ENCODE measurements around the gene PIK3R3. TPM values are rescaled to one million over a fixed set of nuclear protein-coding genes. Genes with fewer than 3 reads are reported as not detected.

PIK3R3 gene
- 10 to 100 TPM; 32.0 to 49.8 TPM for total RNA-seq
- 1 to 10 TPM; 1.5 to 2.1 TPM for polyA plus RNA-seq
- long read RNA-seq, donor 1, full-length matches to known transcripts = 17 of 103 reads
- long read RNA-seq, donor 1, partial matches to known transcripts = 72 of 103 reads
- long read RNA-seq, donor 1, other reads (novel, unspliced or antisense) = 14 of 103 reads
- long read RNA-seq, donor 2, full-length matches to known transcripts = 13 of 32 reads
- long read RNA-seq, donor 2, partial matches to known transcripts = 7 of 32 reads
- long read RNA-seq, donor 2, other reads (novel, unspliced or antisense) = 12 of 32 reads

DNA sequence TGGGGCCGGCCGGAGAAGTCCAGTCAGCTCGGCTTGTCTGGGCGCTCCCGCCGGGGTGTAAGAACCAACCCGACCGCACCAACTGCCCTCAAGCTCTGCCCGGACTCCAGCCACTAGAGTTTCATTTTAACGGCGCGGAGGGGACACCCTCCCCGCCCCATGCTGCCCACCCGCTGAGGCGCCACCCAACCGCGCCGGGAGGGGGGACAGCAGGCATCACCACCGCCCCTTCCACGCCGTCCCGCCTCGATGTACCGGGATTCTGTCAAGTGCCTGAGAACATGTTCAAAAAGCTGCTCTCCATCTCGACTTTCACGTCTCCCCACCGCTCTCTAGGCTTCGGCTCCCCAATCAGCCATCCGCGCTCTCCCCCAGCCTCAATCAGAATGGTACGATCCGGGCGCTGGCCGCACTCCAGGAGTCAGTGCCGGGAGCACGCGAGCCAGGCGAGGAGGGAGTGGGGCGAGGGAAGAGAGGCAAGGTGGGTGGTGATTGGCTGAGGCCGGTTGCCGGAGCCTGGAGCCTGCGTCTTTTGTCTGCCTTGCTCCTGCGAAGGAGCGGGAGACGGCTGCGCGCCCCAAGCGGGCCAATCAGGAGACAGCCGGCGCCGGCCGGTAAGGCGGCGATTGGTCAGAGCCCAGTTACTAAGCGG lies at the start of gene PIK3R3:
TSS of gene PIK3R3 (minus strand) at position 101 of the 652 bp plus-strand sequence. CDS start 677 bp downstream, outside the sequence.
- intact Hi-C loops (cut with DNase I) = loop anchor here in 1 of 2 donors (1.0 kb wide), 1 partner anchor 47 kb away; no protein-coding TSS in a partner anchor
- Histone ChIP-seq H3K9me3 (ENCODE audit: control insufficient read depth, low read length) (no peaks in the 10 kb centered on the region), H3K27ac (ENCODE audit: low read depth in 1 of 2, low read length in 2 of 2) (peak within 1 kb of the TSS; percentile 62 to 94), H3K4me3 (ENCODE audit: low read length in 2 of 2) (peak within 1 kb of the TSS; percentile 73 to 96), H3K36me3 (ENCODE audit: control insufficient read depth in 1 of 2, insufficient read depth in 2 of 2, low read length in 1 of 2) (no peaks in the 10 kb centered on the region), H3K27me3 (ENCODE audit: control insufficient read depth in 1 of 2, insufficient read depth in 2 of 2, low read length in 1 of 2) (no peaks in the 10 kb centered on the region), H3K4me1 (ENCODE audit: control insufficient read depth in 1 of 2, insufficient read depth in 2 of 2, low read length in 2 of 2) (peaks cover 2 to 6% of the 10 kb centered on the region in 2 donors)
- DNase-seq = peak; percentile 99
- ATAC-seq (ENCODE audit: low FRiP score) = peak; percentile 99
- 0% methylated on average over 46 to 55 of the region's 55 CpGs for WGBS, 2 donors

DNA sequence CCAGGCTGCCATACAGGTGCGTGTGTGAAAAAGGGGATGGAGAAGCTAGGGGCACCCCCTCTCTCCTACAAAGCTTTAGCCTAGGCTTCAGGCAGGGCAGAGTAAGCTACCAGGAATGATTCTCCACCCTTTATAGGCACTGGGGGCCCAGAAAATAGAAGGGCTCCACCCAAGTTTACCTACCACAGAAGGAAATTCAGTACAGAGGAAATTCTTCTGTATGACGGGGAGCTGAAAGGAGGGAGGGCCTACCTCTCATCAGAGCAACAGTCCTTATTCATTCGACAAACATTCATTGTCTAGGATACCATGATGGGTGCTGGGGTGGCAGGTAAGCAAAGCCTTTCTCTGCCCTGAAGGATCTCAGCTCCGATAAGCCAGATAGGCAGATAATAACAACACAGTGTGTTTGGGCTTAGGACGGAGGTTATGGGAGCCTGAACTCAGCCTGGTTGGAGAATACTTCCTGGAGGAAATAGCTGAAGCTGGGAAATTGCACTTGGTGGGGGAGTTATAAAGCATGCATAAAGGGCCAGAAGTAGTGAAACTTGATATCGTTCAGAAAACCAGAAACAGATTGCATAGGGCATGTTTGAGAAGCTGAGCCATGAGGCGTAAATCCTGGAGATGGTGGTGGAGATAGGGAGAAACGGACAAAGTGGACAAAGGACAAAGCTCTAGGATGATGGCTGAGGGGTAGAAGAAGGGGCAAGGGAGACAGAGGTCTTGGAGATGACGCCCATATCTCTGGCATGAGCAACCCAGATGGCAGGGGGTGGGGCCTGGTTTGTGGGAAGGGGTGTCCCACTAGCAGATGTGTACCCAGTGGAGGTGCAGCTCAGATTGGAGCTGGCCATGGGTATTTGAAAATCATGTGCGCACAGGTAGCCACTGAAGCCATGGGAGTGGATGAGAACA lies 49.2 kb upstream of the PIK3R3 start:
- ATAC-seq (ENCODE audit: low FRiP score) (no peak), DNase-seq (peak in 1 of 2 donors; percentile 45)
- no peaks in the 10 kb centered on the region for H3K27me3 ChIP-seq (ENCODE audit: control insufficient read depth in 1 of 2, insufficient read depth in 2 of 2, low read length in 1 of 2)
- no peaks in the 10 kb centered on the region for H3K9me3 ChIP-seq (ENCODE audit: control insufficient read depth, low read length)
- intact Hi-C loops (cut with DNase I) = loop anchor here (2.0 to 5.0 kb wide), 3 partner anchors 17 to 44 kb away; partner anchors contain the start of gene POMGNT1 (in 1 of the 2)
- no peak overlapping the region for H3K27ac ChIP-seq (ENCODE audit: low read depth in 1 of 2, low read length in 2 of 2)
- 71 to 73% methylated on average over 10 of the region's 10 CpGs for WGBS, 2 donors
- H3K4me3 ChIP-seq (ENCODE audit: low read length in 2 of 2) = no peak overlapping the region
- no peaks in the 10 kb centered on the region for H3K36me3 ChIP-seq (ENCODE audit: control insufficient read depth in 1 of 2, insufficient read depth in 2 of 2, low read length in 1 of 2)
- no peaks in the 10 kb centered on the region for H3K4me1 ChIP-seq (ENCODE audit: control insufficient read depth in 1 of 2, insufficient read depth in 2 of 2, low read length in 2 of 2)

- ATAC-seq (ENCODE audit: low FRiP score) (no peak), DNase-seq (peak in 1 of 2 donors; percentile 75)
- Histone ChIP-seq H3K27ac (ENCODE audit: low read depth in 1 of 2, low read length in 2 of 2) (no peak overlapping the region), H3K36me3 (ENCODE audit: control insufficient read depth in 1 of 2, insufficient read depth in 2 of 2, low read length in 1 of 2) (no peaks in the 10 kb centered on the region), H3K27me3 (ENCODE audit: control insufficient read depth in 1 of 2, insufficient read depth in 2 of 2, low read length in 1 of 2) (no peaks in the 10 kb centered on the region), H3K9me3 (ENCODE audit: control insufficient read depth, low read length) (no peaks in the 10 kb centered on the region), H3K4me3 (ENCODE audit: low read length in 2 of 2) (no peak overlapping the region), H3K4me1 (ENCODE audit: control insufficient read depth in 1 of 2, insufficient read depth in 2 of 2, low read length in 2 of 2) (no peaks in the 10 kb centered on the region)
- 68 to 69% methylated on average over 12 of the region's 12 CpGs for WGBS, 2 donors
- intact Hi-C loops (cut with DNase I) = loop anchor here in 1 of 2 donors (5.0 kb wide), 1 partner anchor 43 kb away; no protein-coding TSS in a partner anchor
These were observed 47.7 kb upstream of the PIK3R3 start for GRCh38 chr1:46180082-46180616.

DNA sequence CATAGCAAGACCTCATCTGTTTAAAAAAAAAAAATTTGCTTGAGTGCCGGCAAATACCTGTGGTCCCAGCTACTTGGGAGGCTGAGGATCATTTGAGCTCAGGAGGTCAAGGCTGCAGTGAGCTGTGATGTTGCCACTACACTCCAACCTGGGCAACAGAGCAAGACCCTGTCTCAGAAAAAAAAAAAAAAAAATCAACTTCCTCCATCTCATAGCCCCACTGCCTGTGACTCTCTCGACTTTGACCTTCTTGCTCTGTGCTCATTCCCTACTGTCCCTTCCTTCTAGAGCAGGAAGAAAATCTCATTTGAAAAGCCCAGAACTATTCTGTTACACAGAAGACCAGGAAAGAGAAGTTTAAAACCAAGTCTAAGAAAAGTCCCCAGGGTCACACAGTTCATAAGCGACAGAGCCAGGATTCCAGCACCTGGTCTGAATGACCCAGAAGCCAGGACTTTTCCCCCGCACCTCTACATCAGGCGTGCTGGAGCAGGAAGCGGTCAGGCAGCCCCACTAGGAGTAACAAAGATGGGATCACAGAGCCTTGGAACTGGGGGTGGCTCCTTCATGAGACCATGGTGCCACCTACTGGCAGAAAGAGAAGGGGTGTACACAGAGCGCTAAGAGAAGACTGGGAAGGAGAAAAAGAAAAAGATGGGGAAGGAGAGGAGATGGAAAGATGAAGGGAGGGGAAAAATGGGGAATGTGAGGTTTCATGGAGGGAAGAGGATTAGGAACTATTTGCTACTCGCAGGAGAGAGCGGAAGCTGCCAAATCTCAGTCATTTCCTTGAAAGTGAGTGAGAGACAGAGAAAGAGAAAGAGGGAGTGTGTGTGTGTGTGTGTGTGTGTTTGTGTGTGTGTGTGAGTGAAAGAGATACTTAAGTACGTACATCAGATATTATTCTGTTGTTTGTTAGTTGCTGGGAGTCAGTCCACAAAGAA lies 47.0 kb upstream of the PIK3R3 start:
- DNase-seq = peak; percentile 82 to 83
- 10 to 11% methylated on average over 10 of the region's 10 CpGs for WGBS, 2 donors
- H3K4me3 ChIP-seq (ENCODE audit: low read length in 2 of 2) = no peak overlapping the region
- no peaks in the 10 kb centered on the region for H3K27me3 ChIP-seq (ENCODE audit: control insufficient read depth in 1 of 2, insufficient read depth in 2 of 2, low read length in 1 of 2)
- H3K9me3 ChIP-seq (ENCODE audit: control insufficient read depth, low read length) = no peaks in the 10 kb centered on the region
- no peaks in the 10 kb centered on the region for H3K4me1 ChIP-seq (ENCODE audit: control insufficient read depth in 1 of 2, insufficient read depth in 2 of 2, low read length in 2 of 2)
- no peak overlapping the region for H3K27ac ChIP-seq (ENCODE audit: low read depth in 1 of 2, low read length in 2 of 2)
- peak; percentile 90 for ATAC-seq (ENCODE audit: low FRiP score)
- intact Hi-C loops (cut with DNase I) = loop anchor here (1.0 to 5.0 kb wide), 4 partner anchors 42 to 143 kb away; partner anchors contain the start of gene PIK3R3 (in 1 of the 2)
- no peaks in the 10 kb centered on the region for H3K36me3 ChIP-seq (ENCODE audit: control insufficient read depth in 1 of 2, insufficient read depth in 2 of 2, low read length in 1 of 2)

GRCh38 chr1:46176211-46176865 lies 43.9 kb upstream of the PIK3R3 start, which contains the start of gene P3R3URF:
Gene P3R3URF (minus strand): TSS chr1:46176488. CDS start chr1:46176471, 17 bp downstream.
- H3K4me3 ChIP-seq (ENCODE audit: low read length in 2 of 2) = no peak within 1 kb of the TSS
- WGBS, 2 donors = 83 to 88% methylated on average over 13 of the region's 13 CpGs
- no peaks in the 10 kb centered on the region for H3K4me1 ChIP-seq (ENCODE audit: control insufficient read depth in 1 of 2, insufficient read depth in 2 of 2, low read length in 2 of 2)
- DNase-seq (peak in 1 of 2 donors; percentile 61), ATAC-seq (ENCODE audit: low FRiP score) (no peak)
- no peaks in the 10 kb centered on the region for H3K36me3 ChIP-seq (ENCODE audit: control insufficient read depth in 1 of 2, insufficient read depth in 2 of 2, low read length in 1 of 2)
- intact Hi-C loops (cut with DNase I) = loop anchor here in 1 of 2 donors (2.0 kb wide), 1 partner anchor 46 kb away; no protein-coding TSS in a partner anchor
- no peaks in the 10 kb centered on the region for H3K9me3 ChIP-seq (ENCODE audit: control insufficient read depth, low read length)
- no peaks in the 10 kb centered on the region for H3K27me3 ChIP-seq (ENCODE audit: control insufficient read depth in 1 of 2, insufficient read depth in 2 of 2, low read length in 1 of 2)
- no peak within 1 kb of the TSS for H3K27ac ChIP-seq (ENCODE audit: low read depth in 1 of 2, low read length in 2 of 2)

GRCh38 chr1:46175243-46175642 lies 42.8 kb upstream of the PIK3R3 start:
- Histone ChIP-seq H3K27ac (ENCODE audit: low read depth in 1 of 2, low read length in 2 of 2) (no peak overlapping the region), H3K36me3 (ENCODE audit: control insufficient read depth in 1 of 2, insufficient read depth in 2 of 2, low read length in 1 of 2) (no peaks in the 10 kb centered on the region), H3K4me3 (ENCODE audit: low read length in 2 of 2) (no peak overlapping the region), H3K9me3 (ENCODE audit: control insufficient read depth, low read length) (no peaks in the 10 kb centered on the region), H3K4me1 (ENCODE audit: control insufficient read depth in 1 of 2, insufficient read depth in 2 of 2, low read length in 2 of 2) (no peaks in the 10 kb centered on the region), H3K27me3 (ENCODE audit: control insufficient read depth in 1 of 2, insufficient read depth in 2 of 2, low read length in 1 of 2) (no peaks in the 10 kb centered on the region)
- ATAC-seq (ENCODE audit: low FRiP score) = no peak
- intact Hi-C loops (cut with DNase I) = no loop called here
- WGBS, 2 donors = 63 to 68% methylated on average over 3 of the region's 3 CpGs
- DNase-seq = peak in 1 of 2 donors; percentile 24

Data from aorta (tissue), 5 donors.